HCT116 (cell line): ENCODE measurements around the gene COX5B.

ENCODE experiments used
- CBX3 ChIP-seq: IDR thresholded peaks from 2 replicates; pipeline ENCODE4 v1.6.1; 2012; ENCODE audit warnings: low read depth
- CTCF ChIP-seq, 3 experiments: fragments of 200-600 bp in 1 of 3; sonication (generic) in 1 of 3; IDR thresholded peaks in 2 of 3; conservative IDR thresholded peaks in 1 of 3; 2 replicates each; pipeline ENCODE4 v1.5.1; 2012 to 2017; ENCODE audit warnings: low read depth in 2 of 3, low read length in 2 of 3, antibody characterized with exemption in 1 of 3, borderline replicate concordance in 1 of 3, control low read depth in 1 of 3, mild to moderate bottlenecking in 1 of 3, mixed read lengths in 1 of 3, mixed run types in 1 of 3, moderate library complexity in 1 of 3; ENCODE audit not compliant: insufficient read depth in 1 of 3
- EZH2 ChIP-seq: fragments of 200-600 bp; sonication (generic); IDR thresholded peaks from 2 replicates; pipeline ENCODE4 v1.6.1; 2017; ENCODE audit warnings: antibody characterized with exemption, mixed run types
- EZH2phosphoT487 ChIP-seq: fragments of 200-600 bp; IDR thresholded peaks from 2 replicates; pipeline ENCODE4 v1.6.1; 2018; ENCODE audit warnings: antibody characterized with exemption, borderline replicate concordance
- POLR2A ChIP-seq: IDR thresholded peaks from 2 replicates; pipeline ENCODE4 v1.7.0; 2011; ENCODE audit warnings: borderline replicate concordance; ENCODE audit not compliant: insufficient read depth, insufficient read length; ENCODE audit errors: extremely low read depth
- POLR2AphosphoS5 ChIP-seq: IDR thresholded peaks from 2 replicates; pipeline ENCODE4 v1.6.1; 2011; ENCODE audit warnings: mild to moderate bottlenecking, low read depth, low read length, moderate library complexity
- RAD21 ChIP-seq: IDR thresholded peaks from 2 replicates; pipeline ENCODE4 v1.6.1; 2012; ENCODE audit warnings: low read depth, mild to moderate bottlenecking
- REST ChIP-seq: IDR thresholded peaks from 2 replicates; pipeline ENCODE4 v1.6.1; 2012; ENCODE audit warnings: low read depth
- SIN3A ChIP-seq: IDR thresholded peaks from 2 replicates; pipeline ENCODE4 v1.6.1; 2012; ENCODE audit warnings: low read depth
- SP1 ChIP-seq: IDR thresholded peaks from 2 replicates; pipeline ENCODE4 v1.6.1; 2012; ENCODE audit warnings: low read depth
- SRF ChIP-seq: IDR thresholded peaks from 2 replicates; pipeline ENCODE4 v1.6.1; 2012; ENCODE audit warnings: low read depth
- TCF7L2 ChIP-seq: IDR thresholded peaks from 2 replicates; pipeline ENCODE4 v1.7.0; 2011; ENCODE audit warnings: borderline replicate concordance, inconsistent platforms; ENCODE audit not compliant: insufficient read depth, insufficient read length; ENCODE audit errors: extremely low read depth
- YY1 ChIP-seq: IDR thresholded peaks from 2 replicates; pipeline ENCODE4 v1.6.1; 2011; ENCODE audit warnings: low read length, low read depth, moderate library complexity, mild to moderate bottlenecking; ENCODE audit not compliant: insufficient replicate concordance; ENCODE audit errors: extremely low read depth
- ZBTB33 ChIP-seq: IDR thresholded peaks from 2 replicates; pipeline ENCODE4 v1.6.1; 2011; ENCODE audit warnings: mild to moderate bottlenecking, low read length, moderate library complexity; ENCODE audit not compliant: insufficient replicate concordance; ENCODE audit errors: extremely low read depth

GRCh38 chr2:97656905-97657587 is 11.2 kb downstream of the COX5B start:
- TF ChIP-seq TCF7L2 = no peak
- no peak for TF ChIP-seq ZBTB33
- TF ChIP-seq POLR2AphosphoS5 = no peak
- TF ChIP-seq CTCF (IDR thresholded peaks at IDR 0.05 in 2 of 3, conservative IDR thresholded peaks at IDR 0.05 in 1 of 3; ENCODE audit: borderline replicate concordance in 1 of 3, insufficient read depth in 1 of 3, low read depth in 2 of 3, low read length in 2 of 3) = no peak
- TF ChIP-seq POLR2A = no peak
- no peak for TF ChIP-seq SP1
- TF ChIP-seq REST = no peak
- TF ChIP-seq CBX3 = no peak
- TF ChIP-seq YY1 = no peak
- no peak for TF ChIP-seq SIN3A
- TF ChIP-seq EZH2 = no peak
- no peak for TF ChIP-seq EZH2phosphoT487
- TF ChIP-seq RAD21 = no peak
- no peak for TF ChIP-seq SRF
